Psoas muscle (tissue), 8 donors: Measurements from ENCODE around the gene TLCD3A. TPM values are rescaled to one million over a fixed set of nuclear protein-coding genes. Genes with fewer than 3 reads are reported as not detected.
A peak's percentile ranks its signal among the peaks of the same experiment; 100 is the strongest.

Source experiments
- ATAC-seq, 4 donors: fragments of 200-7000 bp; cut with Tn5 transposase; one replicate each; pipeline ENCODE4 v1.9.1; 2020; ENCODE audit warnings: moderate library complexity in 3 of 4, mild to moderate bottlenecking in 2 of 4
- DNase-seq, 2 donors: peaks; one replicate each; pipeline ENCODE4 v3.0.0-alpha.2; 2020
- H3K27ac ChIP-seq: fragments of 200-600 bp; one replicate; pipeline ENCODE4 v1.8.0; 2022
- H3K27me3 ChIP-seq, 3 donors: fragments of 200-600 bp in 1 of 3; one replicate each; pipeline versions ENCODE4 v1.6.1 to v1.8.0; 2013 to 2022; ENCODE audit warnings: low read length in 2 of 3, mild to moderate bottlenecking in 2 of 3, moderate library complexity in 1 of 3; ENCODE audit not compliant: insufficient read depth in 3 of 3
- H3K36me3 ChIP-seq, 2 donors: fragments of 200-600 bp in 1 of 2; one replicate each; pipeline versions ENCODE4 v1.6.1 to v1.8.0; 2013 to 2022; ENCODE audit warnings: low read depth in 1 of 2, mild to moderate bottlenecking in 1 of 2, moderate library complexity in 1 of 2; ENCODE audit not compliant: insufficient read depth in 1 of 2
- H3K4me1 ChIP-seq: fragments of 200-600 bp; one replicate; pipeline ENCODE4 v1.8.0; 2022
- H3K4me3 ChIP-seq: fragments of 200-600 bp; one replicate; pipeline ENCODE4 v1.8.0; 2022; ENCODE audit warnings: mild to moderate bottlenecking
- H3K9me3 ChIP-seq: fragments of 200-600 bp; one replicate; pipeline ENCODE4 v1.8.0; 2022
- WGBS, 3 donors: extraction: QIAGEN DNeasy Blood & Tissue Kit; methylation state at CpG; one replicate each; pipeline versions ENCODE4 v1.1.6 to v1.1.7; 2013; 5-methylcytosine and 5-hydroxymethylcytosine counted together
- intact Hi-C, 2 donors: fragments of 100-400 bp; cut with DNase I; formaldehyde crosslinking; loops; one replicate each; pipeline versions ENCODE4 v1.11.0 to v1.14.2; 2022
- polyA plus RNA-seq, 3 donors: library from polyadenylated mRNA; stranded (reverse); fragments of 200-250 nt; gene quantifications; one replicate each; pipeline ENCODE4 v1.2.3, GENCODE V29; 2013
- total RNA-seq, 4 donors: library from RNA; stranded (reverse); fragmentation: NEBNext Ultra II Directional in 2 of 4; extraction: Animal tissue kit (Norgen Biotek cat#: 25700) in 2 of 4; gene quantifications; one replicate each; pipeline versions ENCODE4 v1.2.1 to v1.2.4, GENCODE V29; 2021 to 2023
- TF ChIP-seq, protein P1 (sequence below): fragments of 200-600 bp; IDR thresholded peaks from one replicate; pipeline ENCODE4 v1.8.0; 2022; ENCODE audit warnings: antibody characterized with exemption
- donor health status: healthy with polysubstance abuse.
- donor health status: DM: no; HTN: no; CAD: no; lungs with moderate emphysema.
- donor health status: Bipolar disorder and iron deficiency.
- donor health status: healthy.
- donor health status: DM: yes; HTN: yes; CAD: no.
- donor health status: DM: no; HTN: no; CAD: no.
- donor health status: DM: no; HTN: no; CAD: no.
- donor health status: DM: yes; HTN: yes; CAD: no.

Gene TLCD3A
- total and polyA plus RNA-seq, 7 donors: 0.75 to 2.8 (median 1.4) TPM

DNA sequence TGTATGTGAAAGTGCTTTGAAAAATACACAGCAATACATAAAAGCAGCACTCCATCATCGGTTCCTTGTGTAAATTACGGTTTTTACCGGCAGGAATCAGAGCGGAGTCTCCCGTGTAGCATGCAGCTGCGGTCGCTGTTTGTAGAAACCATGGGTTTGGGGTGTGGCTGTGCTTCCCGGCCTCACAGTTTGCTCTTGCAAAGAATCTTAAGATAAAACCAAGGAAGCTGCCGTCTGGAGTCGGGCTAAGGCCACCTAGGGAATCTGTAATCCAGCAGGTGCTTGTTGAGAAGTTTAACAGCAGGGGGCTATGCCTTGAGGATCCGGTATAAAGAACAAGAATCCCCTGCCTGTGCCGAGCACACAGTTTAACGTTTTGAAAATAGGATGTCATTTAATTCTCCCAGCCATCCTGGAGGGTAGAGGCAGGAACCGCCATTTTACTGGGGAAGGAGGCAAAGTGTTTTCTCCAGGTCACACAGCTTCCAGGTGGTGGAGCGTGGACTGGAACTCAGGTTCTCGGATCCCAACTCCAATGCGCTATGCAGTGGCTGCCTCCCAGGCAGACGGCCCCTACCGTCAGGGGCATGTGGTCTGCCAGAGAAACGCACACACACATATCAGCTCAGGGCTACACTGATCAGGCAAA, 6.0 kb upstream of the TLCD3A start:
- Histone ChIP-seq H3K36me3 (no peaks in the 10 kb centered on the region), H3K27me3 (no peaks in the 10 kb centered on the region), H3K4me3 (no peak overlapping the region), H3K4me1 (no peaks in the 10 kb centered on the region), H3K9me3 (no peaks in the 10 kb centered on the region), H3K27ac (no peak overlapping the region)
- no peak for DNase-seq
- TF ChIP-seq, protein P1, sequence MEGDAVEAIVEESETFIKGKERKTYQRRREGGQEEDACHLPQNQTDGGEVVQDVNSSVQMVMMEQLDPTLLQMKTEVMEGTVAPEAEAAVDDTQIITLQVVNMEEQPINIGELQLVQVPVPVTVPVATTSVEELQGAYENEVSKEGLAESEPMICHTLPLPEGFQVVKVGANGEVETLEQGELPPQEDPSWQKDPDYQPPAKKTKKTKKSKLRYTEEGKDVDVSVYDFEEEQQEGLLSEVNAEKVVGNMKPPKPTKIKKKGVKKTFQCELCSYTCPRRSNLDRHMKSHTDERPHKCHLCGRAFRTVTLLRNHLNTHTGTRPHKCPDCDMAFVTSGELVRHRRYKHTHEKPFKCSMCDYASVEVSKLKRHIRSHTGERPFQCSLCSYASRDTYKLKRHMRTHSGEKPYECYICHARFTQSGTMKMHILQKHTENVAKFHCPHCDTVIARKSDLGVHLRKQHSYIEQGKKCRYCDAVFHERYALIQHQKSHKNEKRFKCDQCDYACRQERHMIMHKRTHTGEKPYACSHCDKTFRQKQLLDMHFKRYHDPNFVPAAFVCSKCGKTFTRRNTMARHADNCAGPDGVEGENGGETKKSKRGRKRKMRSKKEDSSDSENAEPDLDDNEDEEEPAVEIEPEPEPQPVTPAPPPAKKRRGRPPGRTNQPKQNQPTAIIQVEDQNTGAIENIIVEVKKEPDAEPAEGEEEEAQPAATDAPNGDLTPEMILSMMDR: no peak
- no peak for ATAC-seq
- intact Hi-C loops: no loop called here
- 60 to 66% (median 66%) methylated on average over 20 of the region's 20 CpGs for WGBS, 3 donors

DNA sequence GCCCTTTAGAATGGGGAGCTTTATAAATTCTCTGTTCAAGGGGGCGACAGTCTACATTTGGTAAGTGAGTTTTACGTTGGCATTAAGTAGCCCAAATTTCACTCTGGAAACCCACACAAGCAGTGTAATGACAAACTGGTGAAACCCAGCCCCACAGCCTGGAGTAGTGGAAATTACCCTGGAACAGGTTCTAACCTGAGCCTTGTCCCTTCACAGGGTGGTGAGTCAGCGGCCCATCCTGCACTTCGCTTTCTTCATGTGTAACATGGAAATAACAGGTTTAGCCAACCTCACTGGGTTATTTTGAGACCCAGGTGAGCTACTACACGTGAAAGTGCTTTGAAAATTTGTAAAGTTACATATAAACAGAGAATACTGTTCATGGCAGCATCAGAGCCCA, 3.5 kb upstream of the TLCD3A start:
- Histone ChIP-seq H3K9me3 (no peaks in the 10 kb centered on the region), H3K4me1 (no peaks in the 10 kb centered on the region), H3K4me3 (no peak overlapping the region), H3K36me3 (no peaks in the 10 kb centered on the region), H3K27me3 (no peaks in the 10 kb centered on the region), H3K27ac (no peak overlapping the region)
- ATAC-seq (no peak), DNase-seq (no peak)
- TF ChIP-seq, protein P1: no peak
- intact Hi-C loops: no loop called here
- WGBS, 3 donors: 86 to 99% (median 90%) methylated on average over 5 of the region's 5 CpGs

DNA sequence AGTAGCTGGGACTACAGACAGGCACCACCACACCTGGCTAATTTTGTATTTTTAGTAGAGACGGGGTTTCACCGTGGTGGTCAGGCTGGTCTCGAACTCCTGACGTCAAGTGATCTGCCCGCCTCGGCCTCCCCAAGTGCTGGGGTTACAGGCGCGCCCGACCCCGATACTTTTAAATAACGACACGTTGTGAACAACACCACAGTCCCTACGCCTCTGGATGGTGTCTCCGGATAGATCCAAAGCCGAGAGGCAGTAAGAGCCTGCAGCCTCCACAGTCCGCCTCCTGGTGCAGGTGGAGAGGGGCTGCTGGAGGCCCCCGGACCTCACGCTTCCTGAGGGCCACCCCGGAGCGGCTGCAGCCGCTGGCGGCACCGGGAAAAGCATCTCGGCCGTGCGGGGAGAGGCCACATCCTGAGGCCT, 741 bp upstream of the TLCD3A start:
- H3K4me3 ChIP-seq: peak overlapping the region; percentile 87
- WGBS, 3 donors: 9 to 14% (median 10%) methylated on average over 20 to 26 of the region's 26 CpGs
- peak overlapping the region; percentile 26 for H3K27ac ChIP-seq
- intact Hi-C loops: no loop called here
- no peaks in the 10 kb centered on the region for H3K9me3 ChIP-seq
- H3K4me1 ChIP-seq: no peaks in the 10 kb centered on the region
- H3K36me3 ChIP-seq: no peaks in the 10 kb centered on the region
- TF ChIP-seq, protein P1: no peak
- H3K27me3 ChIP-seq: peaks cover 0 to 1% (median 0%) of the 10 kb centered on the region in 3 donors
- DNase-seq: no peak
- ATAC-seq: peak; percentile 11 to 32 (median 19)

DNA sequence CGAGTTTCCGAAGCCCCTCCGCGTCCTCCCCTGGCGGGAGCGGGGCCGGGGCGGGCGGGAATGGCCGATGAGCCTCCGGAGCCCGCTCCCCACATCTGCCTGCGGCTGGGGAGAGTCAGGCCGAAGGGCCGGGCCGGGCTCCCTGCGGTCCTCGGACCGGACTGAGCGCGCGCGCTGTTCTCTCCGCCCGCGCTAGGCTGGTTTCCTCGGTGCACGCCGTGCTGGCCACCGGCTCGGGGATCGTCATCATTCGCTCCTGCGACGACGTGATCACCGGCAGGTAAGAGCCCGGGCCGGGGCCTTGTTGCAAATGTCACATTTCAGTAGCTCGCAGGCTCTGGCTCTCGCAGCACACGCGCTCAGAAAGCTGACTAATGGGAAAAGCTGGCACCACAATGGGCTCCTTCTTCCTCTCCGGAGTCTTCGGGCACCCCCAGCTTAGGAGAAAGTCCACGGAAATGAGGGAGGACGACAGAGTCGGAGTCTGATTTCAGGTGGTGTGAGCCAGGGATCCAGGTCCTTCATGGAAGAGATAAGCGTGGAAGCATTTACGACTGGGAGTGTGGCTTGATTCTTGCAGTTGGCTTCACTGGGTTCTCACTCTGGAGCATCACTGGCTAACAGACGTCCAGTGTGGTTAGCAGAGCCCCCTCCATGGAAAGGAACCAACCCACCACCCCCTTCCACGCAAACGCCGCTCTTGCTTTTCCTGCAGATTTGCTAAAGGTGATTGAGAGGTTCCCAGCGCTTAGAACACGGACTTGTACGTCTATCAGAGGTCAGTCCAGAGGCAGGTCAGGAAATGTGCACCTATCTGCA, 715 bp downstream of the TLCD3A start:
- no peaks in the 10 kb centered on the region for H3K4me1 ChIP-seq
- WGBS, 3 donors: 8 to 11% (median 10%) methylated on average over 48 to 57 of the region's 57 CpGs
- intact Hi-C loops: no loop called here
- ATAC-seq (peak; percentile 54 to 62 (median 56)), DNase-seq (peak; percentile 42 to 58)
- no peaks in the 10 kb centered on the region for H3K9me3 ChIP-seq
- TF ChIP-seq, protein P1: no peak
- H3K27me3 ChIP-seq: peaks cover 0 to 1% (median 0%) of the 10 kb centered on the region in 3 donors
- H3K27ac ChIP-seq: peak overlapping the region; percentile 15
- H3K36me3 ChIP-seq: no peaks in the 10 kb centered on the region
- peak overlapping the region; percentile 87 for H3K4me3 ChIP-seq
